HG02610 (cell line): ENCODE results near the gene MAGI2.

Experiments used
- ATAC-seq: cut with Tn5 transposase; IDR thresholded peaks from one replicate; pipeline ENCODE4 v1.9.1; 2021; ENCODE audit warnings: mild to moderate bottlenecking, moderate library complexity; ENCODE audit not compliant: unreplicated experiment

MAGI2 gene

DNA sequence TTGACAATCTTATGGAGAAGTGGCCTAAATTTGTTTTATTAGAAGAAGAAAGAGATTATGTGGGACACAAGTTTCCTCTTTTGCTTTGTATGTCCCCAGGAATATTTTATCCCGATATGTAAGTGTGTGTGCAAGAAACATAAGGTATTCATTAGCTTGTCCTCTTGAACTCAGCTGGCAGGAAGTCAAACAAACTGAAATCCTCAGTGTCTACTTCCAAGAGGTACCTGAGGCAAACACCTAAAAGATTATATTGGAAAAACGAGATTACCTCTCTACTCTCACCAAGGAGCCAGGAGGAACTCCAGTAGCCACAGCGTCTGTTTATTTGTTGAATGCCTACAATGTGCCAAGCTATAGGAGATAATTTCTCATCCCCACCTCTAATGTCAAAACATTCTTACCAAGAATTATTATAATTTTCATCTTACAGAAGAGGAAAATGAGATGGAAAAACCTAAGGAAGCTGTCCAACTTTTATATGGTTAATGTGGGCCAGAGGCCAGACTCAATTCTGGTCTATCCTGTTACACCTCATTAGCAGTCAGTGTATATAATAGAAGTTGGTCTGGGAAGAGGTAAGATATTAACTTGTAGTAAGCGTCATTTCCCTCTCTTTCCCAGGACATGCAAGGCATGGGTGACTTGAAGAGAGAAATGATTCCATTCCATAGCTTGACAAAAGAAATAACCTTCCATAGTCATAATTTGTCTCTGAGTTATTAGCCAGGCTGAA lies 692.7 kb downstream of the MAGI2 start:
- no peak for ATAC-seq

DNA sequence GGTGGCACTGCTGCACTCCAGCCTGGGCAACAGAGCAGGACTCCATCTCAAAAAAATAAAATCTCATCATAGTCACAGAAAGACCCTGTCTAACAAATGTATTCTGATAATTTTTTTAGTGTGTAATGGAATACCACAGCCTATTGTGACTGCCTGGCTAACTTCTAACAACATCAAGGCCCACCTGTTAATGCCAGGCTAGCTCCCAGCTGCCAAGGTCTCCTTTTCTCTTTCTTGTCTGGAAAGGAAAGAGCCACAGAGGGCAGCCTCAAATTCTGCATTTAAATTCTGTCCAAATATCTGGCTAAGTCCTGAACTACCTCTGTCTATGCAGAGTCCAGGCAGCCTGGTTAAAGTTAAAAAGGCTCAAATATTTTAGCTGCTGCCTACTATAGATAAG lies 700.9 kb downstream of the MAGI2 start:
- no peak for ATAC-seq

DNA sequence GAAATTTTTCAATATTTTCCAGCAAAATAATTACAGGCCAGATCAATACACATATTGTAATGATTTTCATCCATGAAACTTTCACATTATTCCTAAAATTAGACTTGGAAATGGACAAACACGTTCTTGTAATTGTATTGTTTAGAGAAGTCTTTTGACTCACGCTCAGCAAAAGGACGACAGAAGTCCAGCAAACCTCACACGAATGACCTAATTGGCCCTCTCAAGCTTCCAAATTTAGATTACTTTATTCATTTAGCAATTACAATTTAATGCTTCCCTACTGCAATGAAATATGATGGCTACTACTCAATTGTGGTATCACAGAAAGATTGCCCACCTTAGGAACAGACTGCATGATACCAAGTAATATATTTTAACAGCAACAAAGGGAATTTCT lies 702.2 kb downstream of the MAGI2 start:
- ATAC-seq, result no peak

DNA sequence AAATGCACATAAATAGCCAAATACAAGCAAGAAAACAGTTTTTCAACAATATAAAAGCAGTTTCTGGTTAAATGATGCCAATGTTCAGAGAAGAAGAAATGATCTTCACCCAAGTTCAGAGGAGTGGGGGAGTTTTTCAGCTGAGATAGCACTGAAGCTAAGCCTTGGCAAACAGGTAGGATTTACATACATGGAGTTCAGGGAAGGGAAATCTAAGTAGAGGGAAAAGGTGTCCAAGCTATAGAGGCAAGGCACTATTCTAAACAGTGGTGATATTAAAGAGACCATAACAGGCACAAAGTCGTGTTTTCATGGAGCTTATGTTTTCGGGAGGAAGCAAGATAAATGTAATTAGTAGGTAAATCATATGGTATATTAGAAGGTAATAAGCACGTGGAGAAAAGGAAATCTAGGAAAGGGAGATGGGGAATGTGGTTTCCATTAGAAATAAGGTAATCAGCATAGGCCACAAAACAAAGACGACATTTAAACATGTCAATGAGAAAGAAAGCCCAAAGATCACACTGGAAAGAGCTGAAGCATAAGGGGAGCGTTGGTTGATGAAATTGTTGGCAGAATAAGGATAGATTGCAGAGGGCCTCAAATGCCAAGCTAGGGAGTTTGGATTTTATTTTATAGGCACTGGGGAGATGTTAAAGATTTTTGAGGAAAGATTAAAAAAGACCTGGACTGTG lies 704.3 kb downstream of the MAGI2 start:
- no peak for ATAC-seq

DNA sequence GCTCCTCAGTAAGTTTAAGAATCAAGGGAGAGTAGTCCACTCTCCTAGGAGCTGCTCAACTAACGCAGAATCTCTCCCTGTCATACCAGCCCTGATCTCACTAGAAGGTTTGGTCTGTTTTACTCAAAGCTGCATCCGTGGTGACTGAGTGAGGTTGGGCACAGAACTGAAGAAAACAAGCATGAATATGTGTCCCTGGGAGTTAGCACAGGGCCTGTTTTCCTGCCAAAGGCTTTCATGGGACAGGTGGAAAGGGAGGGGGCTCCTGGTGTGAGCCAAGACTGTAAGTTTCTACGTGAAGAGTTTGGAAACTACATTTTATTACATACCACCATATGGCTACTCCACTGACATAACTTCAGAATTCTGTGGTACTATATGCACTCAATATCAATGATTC lies 705.9 kb downstream of the MAGI2 start:
- ATAC-seq, result no peak

DNA sequence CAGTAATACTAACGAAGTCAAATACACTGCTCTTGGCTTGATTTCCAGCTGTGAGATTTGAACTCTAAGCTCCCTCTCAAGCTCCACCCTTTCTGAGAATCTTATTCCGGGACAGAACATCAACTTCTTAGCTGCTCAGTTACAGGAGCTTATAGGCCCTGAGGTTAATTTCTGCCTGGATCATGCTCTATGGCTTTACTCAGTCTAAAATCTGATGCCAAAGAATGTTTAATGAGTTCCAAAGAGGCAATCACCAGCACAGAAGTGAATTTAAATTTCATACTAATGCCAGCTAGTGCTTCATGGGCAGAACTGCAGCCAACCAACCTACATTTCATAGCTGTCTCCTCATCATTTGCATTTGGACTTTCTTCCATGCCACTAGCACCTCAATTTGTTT lies 707.2 kb downstream of the MAGI2 start:
- no peak for ATAC-seq

DNA sequence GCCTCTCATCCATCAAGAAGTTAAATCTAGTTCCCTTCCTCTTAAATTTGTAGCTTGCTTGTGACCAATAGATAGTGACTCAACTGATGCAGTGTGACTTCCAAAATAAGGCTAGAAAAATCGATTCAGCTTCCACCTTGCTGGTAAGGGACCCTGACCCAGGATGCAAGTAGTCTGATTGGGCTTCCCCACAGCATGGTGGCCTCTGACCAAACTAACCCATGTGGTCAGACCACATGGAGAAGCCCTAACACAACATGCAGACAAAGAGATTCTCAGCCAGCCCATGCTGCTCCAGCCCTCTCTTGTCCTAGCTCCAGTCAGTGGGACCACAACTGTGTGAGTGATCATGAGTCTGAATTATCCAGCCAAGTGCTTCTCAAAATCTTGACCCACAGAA lies 710.8 kb downstream of the MAGI2 start:
- ATAC-seq, result no peak

DNA sequence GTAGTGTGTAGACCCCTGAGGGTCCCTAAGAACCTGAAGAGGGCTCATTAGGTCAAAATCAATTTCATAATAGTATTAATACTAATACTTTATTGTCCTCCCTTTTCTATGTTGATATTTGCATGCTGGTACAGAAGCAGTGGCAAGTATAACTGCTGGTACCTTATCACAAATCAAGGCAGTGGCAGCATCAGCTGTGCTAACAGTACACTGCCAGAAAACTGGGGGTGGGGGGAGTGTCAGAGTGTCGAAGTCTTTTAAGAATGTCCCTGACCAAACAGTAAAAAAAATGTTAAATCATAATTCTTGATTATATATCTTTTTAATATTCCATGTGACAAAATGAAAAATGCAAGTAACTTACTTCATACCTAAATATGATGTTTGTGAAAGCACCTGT lies 716.9 kb downstream of the MAGI2 start:
- no peak for ATAC-seq

DNA sequence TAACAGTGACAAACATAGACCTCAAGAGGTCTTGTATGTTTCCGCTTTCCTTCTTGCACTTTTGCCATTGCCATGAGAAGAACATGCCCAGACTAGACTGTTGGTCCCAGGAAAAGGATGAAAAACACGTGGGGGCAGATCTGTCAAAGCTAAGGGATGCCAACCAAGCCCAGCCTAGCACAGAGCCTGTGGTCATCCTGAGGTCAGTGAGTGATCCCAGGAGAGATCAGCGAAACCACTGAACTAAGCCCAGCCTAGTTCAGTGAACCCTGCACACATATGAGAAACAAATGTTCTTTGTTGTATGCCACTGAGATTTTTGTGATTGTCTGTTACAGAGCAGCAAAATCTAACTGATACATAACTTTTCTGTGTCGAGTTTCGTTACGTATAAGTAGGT lies 718.8 kb downstream of the MAGI2 start:
- peak; percentile 82 for ATAC-seq

DNA sequence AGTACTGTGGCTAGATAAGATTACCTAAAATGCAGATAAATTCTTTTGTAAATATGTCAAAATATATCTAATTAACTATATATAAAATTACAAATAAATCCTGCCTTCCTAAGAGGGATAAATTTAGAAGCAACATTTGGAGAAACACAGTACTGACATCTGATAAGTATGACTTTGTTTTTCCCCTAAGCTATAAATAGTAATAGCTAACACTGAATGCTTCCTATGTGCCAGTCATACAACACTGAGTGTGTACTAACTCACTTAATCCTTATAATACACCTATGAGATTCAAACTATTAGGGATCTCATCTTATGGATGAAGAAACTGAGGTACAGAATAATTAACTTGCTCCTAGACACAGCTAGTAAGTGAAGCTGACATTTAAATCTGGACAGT lies 733.4 kb downstream of the MAGI2 start:
- ATAC-seq, result no peak

DNA sequence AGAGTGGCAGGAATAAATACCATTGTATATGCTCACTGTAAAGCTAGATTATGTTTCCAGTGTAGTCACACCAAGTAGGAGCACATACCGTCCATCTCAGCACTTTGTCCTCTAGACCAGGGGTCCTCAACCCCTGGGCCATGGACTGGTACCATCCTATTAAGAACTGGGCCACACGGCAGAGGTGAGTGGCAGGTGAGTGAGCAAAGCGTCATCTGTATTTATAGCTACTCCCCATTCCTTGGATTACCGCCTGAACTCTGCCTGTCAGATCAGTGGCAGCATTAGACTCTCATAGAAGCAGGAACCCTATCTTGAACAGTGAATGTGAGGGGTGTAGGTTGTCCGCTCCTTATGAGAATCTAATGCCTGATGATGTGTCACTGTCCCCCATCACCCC lies 735.3 kb downstream of the MAGI2 start:
- ATAC-seq, result no peak

DNA sequence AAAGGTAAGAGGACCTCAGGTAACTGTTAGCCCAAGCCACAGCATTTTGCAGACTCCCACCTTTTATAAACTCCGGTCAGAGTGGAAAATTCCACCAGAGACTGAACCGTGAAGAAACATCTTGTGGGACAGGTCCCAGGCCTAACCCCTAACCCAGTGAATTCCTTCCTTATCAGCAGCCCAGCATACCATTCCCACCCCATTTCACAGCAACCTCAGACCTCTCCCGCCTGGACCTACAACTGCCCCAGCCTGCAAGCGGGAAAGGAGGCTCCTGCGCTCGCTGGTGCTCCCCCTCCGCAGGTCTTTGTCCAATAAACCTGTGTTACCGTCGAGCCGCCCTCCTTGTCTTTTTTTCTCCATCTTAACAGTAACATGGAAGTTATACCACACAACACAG lies 736.6 kb downstream of the MAGI2 start:
- ATAC-seq, result no peak

DNA sequence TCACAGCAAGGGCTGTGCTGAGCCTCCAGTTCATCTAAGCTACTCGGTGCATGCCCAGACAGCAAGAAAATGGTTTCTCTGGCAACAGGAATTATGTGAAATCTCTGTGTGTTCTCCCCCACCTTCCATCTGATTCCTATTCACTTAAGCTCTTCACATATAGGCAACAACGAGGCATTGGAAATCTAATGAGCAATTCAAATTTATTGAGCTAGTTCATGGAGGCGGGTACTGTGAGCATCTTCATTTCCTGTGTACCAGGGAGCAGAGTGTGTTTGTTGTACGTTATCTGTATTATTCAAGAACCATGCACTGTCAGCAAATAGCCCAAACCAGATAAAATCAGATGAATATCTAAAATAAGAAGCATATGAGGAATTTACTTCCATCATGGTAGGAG lies 739.1 kb downstream of the MAGI2 start:
- no peak for ATAC-seq

DNA sequence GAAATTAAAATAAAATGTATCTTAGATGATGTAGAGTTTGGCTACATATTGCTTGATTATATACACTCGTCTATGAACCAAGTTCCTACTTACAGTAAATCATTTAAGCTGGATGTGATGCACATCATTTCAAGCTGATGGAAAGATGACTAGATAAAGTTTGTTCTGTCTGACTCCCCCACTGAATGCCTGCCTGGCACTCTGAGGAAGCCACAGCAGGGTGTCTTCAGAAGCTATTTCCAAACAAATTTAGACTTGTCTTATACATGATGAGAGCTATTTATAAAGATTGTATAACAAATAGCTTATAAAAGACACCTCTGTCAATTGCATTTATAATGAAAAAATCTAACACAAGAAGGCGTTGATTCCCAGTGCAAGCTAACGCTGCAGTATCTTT lies 741.4 kb downstream of the MAGI2 start:
- ATAC-seq, result no peak

DNA sequence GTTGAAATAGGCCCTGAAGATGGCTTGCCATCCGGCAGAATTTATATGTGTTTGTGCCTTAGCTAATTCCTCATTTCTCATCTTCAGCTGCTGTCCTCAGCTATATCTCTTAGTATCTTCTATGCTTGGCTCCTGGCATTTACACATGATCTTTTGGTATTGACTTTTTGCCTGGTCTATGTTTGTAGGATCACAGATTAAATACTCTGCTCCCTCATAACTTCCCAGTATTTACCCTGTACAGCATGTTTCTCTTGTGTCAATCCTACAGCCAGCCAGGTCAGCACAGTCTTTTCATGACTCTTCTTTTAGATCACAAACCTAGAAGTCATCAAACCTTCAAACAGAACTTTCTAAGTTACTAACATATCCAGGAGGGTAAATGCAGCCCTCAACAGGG lies 743.8 kb downstream of the MAGI2 start:
- ATAC-seq, result no peak

DNA sequence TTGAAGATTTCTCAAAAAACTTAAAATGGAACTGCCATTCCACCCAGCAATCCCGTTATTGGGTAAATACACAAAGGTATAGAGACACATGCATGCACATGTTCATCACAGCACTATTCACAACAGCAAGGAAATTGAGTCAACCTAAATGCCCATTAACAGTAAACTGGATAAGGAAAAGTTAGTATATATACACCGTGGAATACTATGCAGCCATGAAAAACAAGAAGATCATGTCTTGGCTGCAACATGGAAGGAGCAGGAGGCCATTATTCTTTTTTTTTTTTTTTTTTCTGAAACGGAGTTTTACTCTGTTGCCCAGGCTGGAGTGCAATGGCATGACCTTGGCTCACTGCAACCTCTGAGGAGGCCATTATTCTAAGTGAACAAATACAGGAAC lies 749.0 kb downstream of the MAGI2 start:
- ATAC-seq, result no peak

DNA sequence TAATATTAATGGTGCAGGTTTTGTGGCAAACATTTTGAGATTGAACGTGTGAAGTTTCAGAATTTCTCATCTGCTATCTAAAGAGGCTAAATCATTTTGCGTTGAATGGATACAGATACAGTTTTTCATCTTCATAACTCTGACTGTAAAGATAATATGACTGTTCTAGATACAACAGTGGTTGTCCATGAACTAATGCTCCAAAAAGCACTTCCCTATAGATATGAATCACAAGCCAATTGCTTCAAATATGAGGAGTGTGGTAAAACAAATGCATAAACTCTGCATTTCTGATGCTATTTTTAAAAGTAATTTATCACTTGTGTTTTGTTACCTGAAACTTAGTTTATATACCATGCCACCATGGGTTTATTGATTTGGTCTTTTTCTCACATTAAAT lies 750.1 kb downstream of the MAGI2 start:
- no peak for ATAC-seq

DNA sequence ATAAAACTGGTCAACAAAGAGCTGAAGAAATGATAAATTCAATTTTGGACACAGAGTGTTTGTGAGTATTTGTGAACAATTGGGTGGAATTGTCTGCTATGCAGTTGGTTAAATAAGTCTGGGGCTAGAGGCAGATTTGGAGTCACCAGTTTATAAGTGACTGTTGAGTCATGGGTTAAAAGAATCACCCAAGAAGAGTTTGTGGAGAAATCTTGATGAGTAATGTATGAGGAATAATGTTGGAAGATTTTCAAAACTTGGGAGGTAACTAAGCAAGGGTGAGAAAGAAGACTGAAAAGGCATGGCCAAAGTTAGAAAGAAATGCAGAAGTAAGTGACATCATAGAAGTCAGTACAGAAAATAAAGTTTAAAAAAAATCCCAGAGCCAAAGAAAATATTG lies 750.7 kb downstream of the MAGI2 start:
- ATAC-seq, result no peak

DNA sequence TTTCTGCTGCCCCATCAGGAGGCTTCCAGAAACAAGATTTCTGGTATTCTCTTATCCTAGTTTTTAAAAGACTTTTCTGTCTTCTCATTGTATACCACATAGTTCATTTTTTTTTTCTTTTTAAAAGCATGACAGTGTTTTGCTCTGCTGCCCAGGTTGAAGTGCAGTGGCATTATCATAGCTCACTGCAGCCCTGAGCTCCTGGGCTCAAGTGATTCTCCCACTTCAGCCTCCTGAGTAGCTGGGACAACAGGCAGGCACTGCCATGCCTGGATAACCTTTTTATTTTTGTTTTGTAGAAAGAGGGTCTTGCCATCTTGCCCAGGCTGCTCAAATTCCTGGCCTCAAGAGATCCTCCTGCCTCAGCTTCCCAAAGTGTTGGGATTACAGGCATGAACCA lies 757.6 kb downstream of the MAGI2 start:
- no peak for ATAC-seq

DNA sequence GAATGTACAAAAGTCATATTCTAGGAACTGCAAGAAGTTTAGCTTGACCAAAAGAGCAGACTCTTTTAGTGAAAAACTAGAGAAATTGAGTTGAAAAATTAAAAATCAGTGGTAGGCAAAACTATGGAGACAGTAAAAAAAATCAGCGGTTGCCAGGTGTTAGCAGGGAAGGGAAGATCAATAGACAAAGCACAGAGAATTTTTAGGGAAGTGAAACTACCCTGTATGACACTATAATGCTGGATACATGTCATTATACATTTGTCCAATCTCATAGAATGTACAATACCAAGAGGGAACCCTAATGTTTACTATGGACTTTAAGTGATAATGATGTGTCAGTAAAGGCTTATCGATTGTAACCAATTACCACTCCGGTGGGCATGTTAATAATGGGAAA lies 761.9 kb downstream of the MAGI2 start:
- no peak for ATAC-seq

DNA sequence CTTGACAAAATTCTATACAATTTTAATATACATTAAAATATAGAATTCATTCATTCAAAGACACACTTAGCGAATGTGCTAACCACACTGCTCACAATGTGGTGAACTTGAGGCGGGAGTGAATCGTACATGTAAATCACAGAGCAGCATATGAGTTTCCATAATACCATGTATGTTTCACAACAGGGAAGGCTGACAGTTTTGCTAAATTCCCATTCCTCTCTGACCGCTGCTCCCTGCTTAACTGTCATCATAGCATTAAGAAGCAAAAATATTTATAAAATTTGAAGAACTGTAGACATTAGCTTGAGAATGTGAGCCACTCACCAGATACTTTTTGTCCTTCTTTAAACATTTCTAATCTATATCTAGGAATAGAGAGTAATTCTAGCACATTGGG lies 763.3 kb downstream of the MAGI2 start:
- ATAC-seq, result no peak

DNA sequence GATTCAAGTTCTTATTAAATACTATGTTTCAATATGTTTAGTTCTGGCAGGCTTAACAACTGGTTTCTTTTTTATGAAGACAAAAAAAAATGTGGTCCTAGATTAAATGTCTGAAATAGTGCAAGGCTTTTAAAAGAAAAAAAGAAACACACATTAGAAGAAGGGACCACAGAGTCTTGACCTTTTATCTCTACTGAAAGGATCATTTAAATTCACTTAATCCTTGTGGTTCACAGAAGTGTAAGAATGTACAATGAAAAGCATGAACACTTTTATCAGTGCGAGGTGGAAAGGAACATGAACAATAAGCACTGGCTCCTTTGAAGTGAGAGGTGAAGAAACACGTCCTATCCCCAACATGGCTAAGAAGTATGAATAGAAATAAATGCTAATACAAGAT lies 765.1 kb downstream of the MAGI2 start:
- ATAC-seq, result no peak

DNA sequence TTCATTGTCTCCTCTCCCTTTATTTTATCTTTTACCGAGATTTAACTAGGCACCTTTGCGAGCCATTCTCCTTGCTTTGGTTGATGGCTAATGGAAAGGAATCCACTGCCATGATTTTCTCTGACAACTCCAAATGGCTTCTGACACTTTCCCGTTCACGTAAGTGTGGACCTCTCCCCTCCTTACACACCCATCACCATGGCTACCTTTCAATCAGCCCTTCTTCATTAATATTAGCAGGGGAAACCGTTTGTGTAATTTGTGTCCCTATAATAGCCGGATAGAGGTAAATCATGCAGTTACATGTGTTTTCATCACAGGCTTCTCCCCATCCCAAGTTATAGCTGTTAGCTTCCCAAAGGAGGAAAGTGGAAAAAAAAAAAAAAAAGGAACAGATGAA lies 767.3 kb downstream of the MAGI2 start:
- ATAC-seq, result no peak
